Spinal cord (tissue), 10 donors: ENCODE data around the gene NIPA2. TPM values are rescaled to one million over a fixed set of nuclear protein-coding genes. Genes with fewer than 3 reads are reported as not detected.

Experiments
- DNase-seq, 6 donors: peaks; one replicate each; pipeline versions ENCODE4 v3.0.0 to v3.0.0-alpha.2; 2013 to 2015; ENCODE audit warnings: low spot score in 6 of 6, low read depth in 4 of 6
- H3K27ac ChIP-seq: one replicate; pipeline ENCODE4 v1.5.1; 2013; ENCODE audit warnings: low read depth, low read length, control low read depth
- H3K27me3 ChIP-seq: one replicate; pipeline ENCODE4 v1.6.1; 2013; ENCODE audit warnings: low read length; ENCODE audit not compliant: control insufficient read depth, insufficient read depth
- H3K36me3 ChIP-seq: one replicate; pipeline ENCODE4 v1.6.1; 2013; ENCODE audit warnings: low read length; ENCODE audit not compliant: control insufficient read depth, insufficient read depth
- H3K4me1 ChIP-seq: one replicate; pipeline ENCODE4 v1.6.1; 2013; ENCODE audit warnings: low read length; ENCODE audit not compliant: control insufficient read depth, insufficient read depth
- H3K4me3 ChIP-seq: one replicate; pipeline ENCODE4 v1.5.1; 2013; ENCODE audit warnings: low read depth, low read length, control low read depth
- H3K9me3 ChIP-seq: one replicate; pipeline ENCODE4 v1.6.1; 2013; ENCODE audit warnings: low read length; ENCODE audit not compliant: control insufficient read depth, insufficient read depth
- WGBS: methylation state at CpG from one replicate; pipeline ENCODE4 v1.1.5; 2013; ENCODE audit warnings: missing lambda C conversion rate; ENCODE audit not compliant: insufficient coverage; 5-methylcytosine and 5-hydroxymethylcytosine counted together
- polyA plus RNA-seq, 2 donors: library from polyadenylated mRNA; unstranded; fragments of 120-200 nt; gene quantifications; one replicate each; pipeline ENCODE4 v1.2.1, GENCODE V29; 2013; ENCODE audit not compliant: insufficient read length in 2 of 2
- total RNA-seq, 2 donors: library from RNA; depleted of rRNA in 1 of 2; stranded (reverse); fragments of 120-200 nt in 1 of 2; fragments of >200 nt in 1 of 2; gene quantifications; one replicate each; pipeline versions ENCODE4 v1.2.3 to v1.2.4, GENCODE V29; 2013 to 2014
- donor health status: healthy.

Gene NIPA2
- total and polyA plus RNA-seq, 4 donors: 51.6 to 58.2 (median 55.4) TPM

DNA sequence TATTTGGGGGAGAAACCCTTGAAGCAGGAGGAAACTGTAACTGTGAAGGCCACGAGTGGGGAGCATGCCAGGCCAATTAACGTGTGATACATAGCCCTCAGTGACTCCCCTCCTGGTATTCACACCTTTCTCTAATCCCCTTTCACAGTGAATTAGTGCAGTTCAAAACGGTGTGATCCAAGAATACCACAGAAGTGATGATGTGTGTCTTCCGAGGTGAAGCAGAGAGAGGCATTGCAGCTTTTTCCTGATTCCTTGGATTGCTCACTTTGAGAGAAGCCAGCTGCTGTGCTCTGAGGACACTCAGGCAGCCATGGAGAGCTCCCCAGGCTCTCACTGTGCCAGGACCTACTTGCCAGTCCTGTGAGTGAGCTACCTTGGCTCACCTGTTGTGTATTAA, 17.3 kb downstream of the NIPA2 start:
- Histone ChIP-seq H3K36me3 (peaks cover 34% of the 10 kb centered on the region), H3K27ac (no peak overlapping the region), H3K4me1 (no peaks in the 10 kb centered on the region), H3K27me3 (no peaks in the 10 kb centered on the region), H3K4me3 (no peak overlapping the region), H3K9me3 (no peaks in the 10 kb centered on the region)
- 80% methylated on average over 1 of the region's 4 CpGs for WGBS
- DNase-seq: no peak

DNA sequence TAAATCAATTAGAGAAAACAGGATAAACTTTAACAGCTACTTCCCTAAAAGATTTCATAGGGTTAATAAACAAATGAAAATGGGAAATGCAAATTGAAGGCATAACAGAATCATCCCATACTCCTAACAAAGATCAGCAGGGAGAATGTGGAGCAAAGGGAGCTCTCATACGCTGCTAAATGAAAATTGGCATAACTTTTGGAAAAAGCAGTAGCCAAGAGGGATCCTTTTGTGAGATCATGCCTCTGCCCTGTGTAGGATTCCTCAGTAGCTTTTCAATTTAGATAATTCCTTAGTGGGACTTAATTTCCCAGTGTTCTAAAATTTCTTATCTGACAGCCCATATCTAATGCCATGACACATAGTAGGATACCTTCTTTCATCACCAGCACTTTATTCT, 18.2 kb downstream of the NIPA2 start:
- WGBS: no CpG with 5 or more reads among the region's 1 CpG
- H3K36me3 ChIP-seq: peaks cover 35% of the 10 kb centered on the region

DNA sequence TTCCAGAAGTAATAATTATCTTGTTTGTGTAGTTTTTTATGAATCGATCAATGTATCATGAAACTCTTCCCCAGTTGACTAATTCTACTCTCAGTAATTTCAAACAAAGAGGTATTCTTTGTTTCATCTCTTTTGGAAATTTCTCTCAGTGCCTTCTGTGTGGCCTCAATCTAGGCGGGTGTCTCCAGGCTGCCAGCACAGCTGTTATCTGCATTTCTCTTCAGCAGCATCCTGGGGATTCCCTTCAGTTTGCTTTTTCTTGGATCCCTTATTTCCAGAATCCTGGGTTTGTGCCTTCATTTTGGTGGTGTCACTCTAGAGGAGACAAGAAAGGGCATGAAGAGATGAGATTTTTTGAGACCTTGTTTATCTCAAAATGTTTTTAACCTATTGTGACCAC, 22.7 kb downstream of the NIPA2 start:
- H3K4me3 ChIP-seq: no peak overlapping the region
- H3K9me3 ChIP-seq: no peaks in the 10 kb centered on the region
- peaks cover 39% of the 10 kb centered on the region for H3K36me3 ChIP-seq
- no peak for DNase-seq
- no peaks in the 10 kb centered on the region for H3K4me1 ChIP-seq
- no peaks in the 10 kb centered on the region for H3K27me3 ChIP-seq
- no CpG with 5 or more reads among the region's 2 CpGs for WGBS
- H3K27ac ChIP-seq: no peak overlapping the region

More for the DNA sequence above, 18.2 kb downstream of the NIPA2 start:
- DNase-seq: no peak
- Histone ChIP-seq H3K27me3 (no peaks in the 10 kb centered on the region), H3K4me3 (no peak overlapping the region), H3K4me1 (no peaks in the 10 kb centered on the region), H3K27ac (no peak overlapping the region), H3K9me3 (no peaks in the 10 kb centered on the region)

DNA sequence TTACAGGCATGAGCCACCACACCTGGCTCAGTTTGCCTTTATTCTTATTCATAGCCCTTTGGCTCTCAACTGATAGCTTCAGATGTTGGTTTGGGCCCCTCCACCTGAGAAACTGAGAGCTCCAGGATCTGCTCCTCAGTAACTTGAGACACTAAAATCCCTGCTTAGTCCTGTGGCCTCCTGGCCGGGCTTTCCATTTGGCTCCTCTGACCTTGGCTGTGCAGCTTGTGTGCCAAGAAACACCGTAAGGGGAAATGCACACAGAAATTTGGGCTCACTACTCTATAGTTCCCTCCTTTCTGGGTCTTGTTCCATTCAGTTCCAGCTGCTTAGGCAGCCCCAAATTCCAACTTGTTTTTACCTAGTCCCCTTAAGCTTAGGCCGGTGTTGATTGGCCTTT, 24.9 kb downstream of the NIPA2 start:
- Histone ChIP-seq H3K9me3 (no peaks in the 10 kb centered on the region), H3K27ac (no peak overlapping the region), H3K36me3 (peaks cover 44% of the 10 kb centered on the region), H3K4me1 (no peaks in the 10 kb centered on the region), H3K4me3 (no peak overlapping the region), H3K27me3 (no peaks in the 10 kb centered on the region)
- 88% methylated on average over 2 of the region's 3 CpGs for WGBS
- DNase-seq: no peak

GRCh38 chr15:22866079-22866478, 27.6 kb downstream of the NIPA2 start:
- H3K36me3 ChIP-seq: peaks cover 54% of the 10 kb centered on the region

DNA sequence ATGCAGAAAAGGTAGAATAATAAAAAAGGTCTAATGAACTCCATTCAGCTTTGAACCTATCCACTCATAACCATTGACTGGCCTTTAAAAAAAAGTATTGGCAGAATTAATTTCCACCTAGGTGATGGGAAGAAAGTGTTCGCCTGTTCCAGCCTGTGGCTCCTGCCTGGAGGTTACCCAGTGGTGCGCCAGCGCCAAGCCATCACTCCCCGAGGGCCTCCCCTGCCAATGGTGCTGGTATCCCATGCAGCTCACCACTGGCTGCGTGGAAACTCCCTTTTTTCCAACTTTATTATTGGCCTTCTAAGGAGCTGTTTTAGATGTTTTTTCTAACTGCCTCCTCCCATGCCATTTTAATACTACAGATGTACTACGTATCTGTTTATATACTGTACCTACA, 29.4 kb downstream of the NIPA2 start:
- no peak overlapping the region for H3K27ac ChIP-seq
- WGBS: 100% methylated on average over 3 of the region's 6 CpGs

More at GRCh38 chr15:22866079-22866478, 27.6 kb downstream of the NIPA2 start:
- no peak overlapping the region for H3K27ac ChIP-seq
- no peak for DNase-seq
- WGBS: 63% methylated on average over 2 of the region's 7 CpGs
- no peak overlapping the region for H3K4me3 ChIP-seq
- no peaks in the 10 kb centered on the region for H3K9me3 ChIP-seq
- H3K4me1 ChIP-seq: no peaks in the 10 kb centered on the region
- H3K27me3 ChIP-seq: no peaks in the 10 kb centered on the region

DNA sequence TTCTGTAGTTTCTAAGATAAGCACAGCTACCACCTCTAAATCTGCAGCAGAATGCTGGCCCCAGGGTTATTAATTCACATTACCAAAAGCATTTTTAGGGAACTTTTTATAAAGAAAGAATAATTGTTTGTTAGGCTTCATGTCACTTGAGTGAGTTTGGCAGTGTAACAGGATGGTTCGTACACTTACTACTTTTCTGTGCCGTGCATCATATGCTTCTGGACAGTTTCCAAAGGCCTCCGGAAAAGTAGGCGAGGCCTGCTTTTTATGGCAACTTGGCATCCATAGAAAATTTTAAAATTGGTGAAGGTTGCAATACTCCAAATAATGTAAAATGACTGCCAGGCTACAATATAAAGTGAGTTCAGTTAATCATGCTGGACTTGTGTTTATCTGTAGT, 30.0 kb downstream of the NIPA2 start:
- Histone ChIP-seq H3K4me1 (no peaks in the 10 kb centered on the region), H3K27ac (no peak overlapping the region), H3K27me3 (no peaks in the 10 kb centered on the region), H3K4me3 (no peak overlapping the region), H3K9me3 (no peaks in the 10 kb centered on the region), H3K36me3 (peaks cover 64% of the 10 kb centered on the region)
- WGBS: no CpG with 5 or more reads among the region's 4 CpGs
- no peak for DNase-seq

More for the DNA sequence above, 29.4 kb downstream of the NIPA2 start:
- no peaks in the 10 kb centered on the region for H3K27me3 ChIP-seq
- H3K4me1 ChIP-seq: no peaks in the 10 kb centered on the region
- no peaks in the 10 kb centered on the region for H3K9me3 ChIP-seq
- peaks cover 63% of the 10 kb centered on the region for H3K36me3 ChIP-seq
- no peak overlapping the region for H3K4me3 ChIP-seq
- no peak for DNase-seq

- no peak for DNase-seq
- H3K36me3 ChIP-seq: peaks cover 69% of the 10 kb centered on the region
- no peak overlapping the region for H3K27ac ChIP-seq
- no peak overlapping the region for H3K4me3 ChIP-seq
- H3K27me3 ChIP-seq: no peaks in the 10 kb centered on the region
- no peaks in the 10 kb centered on the region for H3K9me3 ChIP-seq
- no peaks in the 10 kb centered on the region for H3K4me1 ChIP-seq
- WGBS: 91% methylated on average over 5 of the region's 9 CpGs
These were observed 30.5 kb downstream of the NIPA2 start for GRCh38 chr15:22868928-22869327.

- 100% methylated on average over 2 of the region's 12 CpGs for WGBS
- no peak overlapping the region for H3K4me3 ChIP-seq
- H3K4me1 ChIP-seq: no peaks in the 10 kb centered on the region
- H3K36me3 ChIP-seq: peaks cover 69% of the 10 kb centered on the region
- no peaks in the 10 kb centered on the region for H3K27me3 ChIP-seq
- no peak for DNase-seq
- no peak overlapping the region for H3K27ac ChIP-seq
- no peaks in the 10 kb centered on the region for H3K9me3 ChIP-seq
These were observed 31.4 kb downstream of the NIPA2 start for GRCh38 chr15:22869856-22870255.

DNA sequence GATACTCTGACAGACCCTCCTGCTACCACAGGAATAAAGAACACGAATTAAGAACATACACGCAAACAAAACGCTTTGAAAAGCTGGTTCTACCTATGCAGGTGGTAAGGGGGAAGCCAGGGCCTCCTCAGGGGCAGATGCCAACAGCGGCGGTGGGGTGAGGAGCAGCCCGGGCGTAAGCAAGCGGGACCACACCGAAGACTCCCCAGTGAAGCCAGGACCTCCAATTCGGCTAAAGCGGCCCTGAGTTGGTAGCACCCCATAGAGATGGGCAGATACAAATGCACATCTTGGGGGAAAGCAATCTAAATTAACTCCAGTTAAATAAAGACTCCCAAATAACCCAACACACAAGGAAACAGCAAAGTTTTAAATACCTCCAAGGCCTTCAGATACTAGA, 32.4 kb downstream of the NIPA2 start:
- Histone ChIP-seq H3K27me3 (no peaks in the 10 kb centered on the region), H3K36me3 (peaks cover 68% of the 10 kb centered on the region), H3K27ac (no peak overlapping the region), H3K4me3 (no peak overlapping the region), H3K9me3 (no peaks in the 10 kb centered on the region), H3K4me1 (peaks cover 1% of the 10 kb centered on the region)
- 89% methylated on average over 11 of the region's 11 CpGs for WGBS
- DNase-seq: no peak
